ENCODE data around the gene SPON2. TPM values are rescaled to one million over a fixed set of nuclear protein-coding genes. Genes with fewer than 3 reads are reported as not detected.

SPON2 gene
- total RNA-seq, 1 experiment from 2014 or later = 1.8 TPM

GRCh38 chr4:1200425-1201035 is 28.1 kb upstream of the SPON2 start:
- BruUV-seq (replicated peaks) = no TSS peak
- intact Hi-C loops (cut with micrococcal nuclease; ENCODE audit: unreplicated experiment) = no loop called here
- in situ Hi-C loops (cut with HindIII; ENCODE audit: low pct_unique_long_range_greater_than_20kb, low sequenced_read_pairs) = no loop called here
- TF ChIP-seq, protein P1, sequence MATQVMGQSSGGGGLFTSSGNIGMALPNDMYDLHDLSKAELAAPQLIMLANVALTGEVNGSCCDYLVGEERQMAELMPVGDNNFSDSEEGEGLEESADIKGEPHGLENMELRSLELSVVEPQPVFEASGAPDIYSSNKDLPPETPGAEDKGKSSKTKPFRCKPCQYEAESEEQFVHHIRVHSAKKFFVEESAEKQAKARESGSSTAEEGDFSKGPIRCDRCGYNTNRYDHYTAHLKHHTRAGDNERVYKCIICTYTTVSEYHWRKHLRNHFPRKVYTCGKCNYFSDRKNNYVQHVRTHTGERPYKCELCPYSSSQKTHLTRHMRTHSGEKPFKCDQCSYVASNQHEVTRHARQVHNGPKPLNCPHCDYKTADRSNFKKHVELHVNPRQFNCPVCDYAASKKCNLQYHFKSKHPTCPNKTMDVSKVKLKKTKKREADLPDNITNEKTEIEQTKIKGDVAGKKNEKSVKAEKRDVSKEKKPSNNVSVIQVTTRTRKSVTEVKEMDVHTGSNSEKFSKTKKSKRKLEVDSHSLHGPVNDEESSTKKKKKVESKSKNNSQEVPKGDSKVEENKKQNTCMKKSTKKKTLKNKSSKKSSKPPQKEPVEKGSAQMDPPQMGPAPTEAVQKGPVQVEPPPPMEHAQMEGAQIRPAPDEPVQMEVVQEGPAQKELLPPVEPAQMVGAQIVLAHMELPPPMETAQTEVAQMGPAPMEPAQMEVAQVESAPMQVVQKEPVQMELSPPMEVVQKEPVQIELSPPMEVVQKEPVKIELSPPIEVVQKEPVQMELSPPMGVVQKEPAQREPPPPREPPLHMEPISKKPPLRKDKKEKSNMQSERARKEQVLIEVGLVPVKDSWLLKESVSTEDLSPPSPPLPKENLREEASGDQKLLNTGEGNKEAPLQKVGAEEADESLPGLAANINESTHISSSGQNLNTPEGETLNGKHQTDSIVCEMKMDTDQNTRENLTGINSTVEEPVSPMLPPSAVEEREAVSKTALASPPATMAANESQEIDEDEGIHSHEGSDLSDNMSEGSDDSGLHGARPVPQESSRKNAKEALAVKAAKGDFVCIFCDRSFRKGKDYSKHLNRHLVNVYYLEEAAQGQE (IDR thresholded peaks at IDR 0.05; ENCODE audit: insufficient read depth in 1 of 2, low read depth in 2 of 2, low read length in 1 of 2) = no peak
- TF ChIP-seq SIN3A (IDR thresholded peaks at IDR 0.05; ENCODE audit: borderline replicate concordance, insufficient read depth, low read depth, low read length) = no peak
- TF ChIP-seq CTCF (IDR thresholded peaks at IDR 0.05) = no peak
- TF ChIP-seq TCF7L2 (IDR thresholded peaks at IDR 0.05; ENCODE audit: low read depth, low read length) = no peak
- TF ChIP-seq POLR2AphosphoS5 (IDR thresholded peaks at IDR 0.05; ENCODE audit: low read depth, low read length) = no peak
- POLR2A ChIA-PET = no interaction called here
- Histone ChIP-seq H3K27me3 (ENCODE audit: control insufficient read depth, insufficient read depth, low read length) (no peaks in the 10 kb centered on the region), H3K36me3 (ENCODE audit: control insufficient read depth, insufficient read depth, low read length) (no peaks in the 10 kb centered on the region), H3K9me3 (ENCODE audit: control insufficient read depth, insufficient read depth, low read depth, low read length) (no peaks in the 10 kb centered on the region), H3K27ac (ENCODE audit: low read length) (no peak overlapping the region), H3K4me3 (ENCODE audit: low read depth in 2 of 2, low read length in 2 of 2) (no peak overlapping the region), H3K4me1 (ENCODE audit: control insufficient read depth, insufficient read depth, low read length) (peaks cover 3% of the 10 kb centered on the region; the same call in 1 of the 2 replicates)
- DNase-seq (ENCODE audit: low read depth, low spot score) (no peak), ATAC-seq (no peak; the same call in 1 of the 2 replicates)
- CTCF ChIA-PET = no interaction called here

GRCh38 chr4:1199556-1200331 is 27.4 kb upstream of the SPON2 start:
- POLR2A ChIA-PET = no interaction called here
- no peak overlapping the region for H3K4me3 ChIP-seq (ENCODE audit: low read depth in 2 of 2, low read length in 2 of 2)
- no peak overlapping the region for H3K27ac ChIP-seq (ENCODE audit: low read length)
- DNase-seq (ENCODE audit: low read depth, low spot score) (no peak), ATAC-seq (no peak)
- no peaks in the 10 kb centered on the region for H3K36me3 ChIP-seq (ENCODE audit: control insufficient read depth, insufficient read depth, low read length)
- no peaks in the 10 kb centered on the region for H3K9me3 ChIP-seq (ENCODE audit: control insufficient read depth, insufficient read depth, low read depth, low read length)
- CTCF ChIA-PET = no interaction called here
- no TSS peak for BruUV-seq (replicated peaks)
- H3K27me3 ChIP-seq (ENCODE audit: control insufficient read depth, insufficient read depth, low read length) = no peaks in the 10 kb centered on the region
- H3K4me1 ChIP-seq (ENCODE audit: control insufficient read depth, insufficient read depth, low read length) = no peaks in the 10 kb centered on the region
- in situ Hi-C loops (cut with HindIII; ENCODE audit: low pct_unique_long_range_greater_than_20kb, low sequenced_read_pairs) (no loop called here), intact Hi-C loops (cut with micrococcal nuclease; ENCODE audit: unreplicated experiment) (no loop called here)
- TF ChIP-seq, protein P1 (IDR thresholded peaks at IDR 0.05; ENCODE audit: insufficient read depth in 1 of 2, low read depth in 2 of 2, low read length in 1 of 2) = no peak
- TF ChIP-seq POLR2AphosphoS5 (IDR thresholded peaks at IDR 0.05; ENCODE audit: low read depth, low read length) = no peak

All from Panc1 (cell line).